SK-N-MC (cell line): ENCODE results near the gene CORO1C.

Experiments used
- EZH2 ChIP-seq: fragments of 200-600 bp; sonication (generic); IDR thresholded peaks from one replicate; pipeline ENCODE4 v1.6.1; 2017; ENCODE audit warnings: antibody characterized with exemption
- FOXP2 ChIP-seq: optimal IDR thresholded peaks from 2 replicates; pipeline ENCODE3; 2011; ENCODE audit warnings: mild to moderate bottlenecking, moderate library complexity; ENCODE audit not compliant: insufficient read depth; ENCODE audit errors: extremely low read length, control extremely low read depth
- POLR2AphosphoS5 ChIP-seq: IDR thresholded peaks from 2 replicates; pipeline ENCODE4 v1.6.1; 2012; ENCODE audit warnings: mild to moderate bottlenecking, low read depth, low read length, borderline replicate concordance

GRCh38 chr12:108734200-108734906, 3.0 kb upstream of the CORO1C start:
- TF ChIP-seq EZH2 (no peak), POLR2AphosphoS5 (no peak; the same call in 1 of the 2 replicates), FOXP2 (no peak)
